Psoas muscle (tissue), 8 donors: ENCODE data around the gene PRSS12. TPM values are rescaled to one million over a fixed set of nuclear protein-coding genes. Genes with fewer than 3 reads are reported as not detected.
A peak's percentile ranks its signal among the peaks of the same experiment; 100 is the strongest.
"Not testable (repeated sequence)": the region's sequence is repeated elsewhere in the genome, so short reads cannot be mapped to it uniquely, and the experiment has no call there.

Source experiments
- ATAC-seq, 4 donors: fragments of 200-7000 bp; cut with Tn5 transposase; one replicate each; pipeline ENCODE4 v1.9.1; 2020; ENCODE audit warnings: moderate library complexity in 3 of 4, mild to moderate bottlenecking in 2 of 4
- DNase-seq, 2 donors: peaks; one replicate each; pipeline ENCODE4 v3.0.0-alpha.2; 2020
- H3K27ac ChIP-seq: fragments of 200-600 bp; one replicate; pipeline ENCODE4 v1.8.0; 2022
- H3K27me3 ChIP-seq, 3 donors: fragments of 200-600 bp in 1 of 3; one replicate each; pipeline versions ENCODE4 v1.6.1 to v1.8.0; 2013 to 2022; ENCODE audit warnings: low read length in 2 of 3, mild to moderate bottlenecking in 2 of 3, moderate library complexity in 1 of 3; ENCODE audit not compliant: insufficient read depth in 3 of 3
- H3K36me3 ChIP-seq, 2 donors: fragments of 200-600 bp in 1 of 2; one replicate each; pipeline versions ENCODE4 v1.6.1 to v1.8.0; 2013 to 2022; ENCODE audit warnings: low read depth in 1 of 2, mild to moderate bottlenecking in 1 of 2, moderate library complexity in 1 of 2; ENCODE audit not compliant: insufficient read depth in 1 of 2
- H3K4me1 ChIP-seq: fragments of 200-600 bp; one replicate; pipeline ENCODE4 v1.8.0; 2022
- H3K4me3 ChIP-seq: fragments of 200-600 bp; one replicate; pipeline ENCODE4 v1.8.0; 2022; ENCODE audit warnings: mild to moderate bottlenecking
- H3K9me3 ChIP-seq: fragments of 200-600 bp; one replicate; pipeline ENCODE4 v1.8.0; 2022
- WGBS, 3 donors: extraction: QIAGEN DNeasy Blood & Tissue Kit; methylation state at CpG; one replicate each; pipeline versions ENCODE4 v1.1.6 to v1.1.7; 2013; 5-methylcytosine and 5-hydroxymethylcytosine counted together
- intact Hi-C, 2 donors: fragments of 100-400 bp; cut with DNase I; formaldehyde crosslinking; loops; one replicate each; pipeline versions ENCODE4 v1.11.0 to v1.14.2; 2022
- polyA plus RNA-seq, 3 donors: library from polyadenylated mRNA; stranded (reverse); fragments of 200-250 nt; gene quantifications; one replicate each; pipeline ENCODE4 v1.2.3, GENCODE V29; 2013
- total RNA-seq, 4 donors: library from RNA; stranded (reverse); fragmentation: NEBNext Ultra II Directional in 2 of 4; extraction: Animal tissue kit (Norgen Biotek cat#: 25700) in 2 of 4; gene quantifications; one replicate each; pipeline versions ENCODE4 v1.2.1 to v1.2.4, GENCODE V29; 2021 to 2023
- TF ChIP-seq, protein P1 (sequence below): fragments of 200-600 bp; IDR thresholded peaks from one replicate; pipeline ENCODE4 v1.8.0; 2022; ENCODE audit warnings: antibody characterized with exemption
- donor health status: healthy with polysubstance abuse.
- donor health status: DM: no; HTN: no; CAD: no; lungs with moderate emphysema.
- donor health status: Bipolar disorder and iron deficiency.
- donor health status: healthy.
- donor health status: DM: yes; HTN: yes; CAD: no.
- donor health status: DM: no; HTN: no; CAD: no.
- donor health status: DM: no; HTN: no; CAD: no.
- donor health status: DM: yes; HTN: yes; CAD: no.

Gene PRSS12
- total and polyA plus RNA-seq, 7 donors: 0.01 to 0.49 (median 0.10) TPM; not detected in 1

DNA sequence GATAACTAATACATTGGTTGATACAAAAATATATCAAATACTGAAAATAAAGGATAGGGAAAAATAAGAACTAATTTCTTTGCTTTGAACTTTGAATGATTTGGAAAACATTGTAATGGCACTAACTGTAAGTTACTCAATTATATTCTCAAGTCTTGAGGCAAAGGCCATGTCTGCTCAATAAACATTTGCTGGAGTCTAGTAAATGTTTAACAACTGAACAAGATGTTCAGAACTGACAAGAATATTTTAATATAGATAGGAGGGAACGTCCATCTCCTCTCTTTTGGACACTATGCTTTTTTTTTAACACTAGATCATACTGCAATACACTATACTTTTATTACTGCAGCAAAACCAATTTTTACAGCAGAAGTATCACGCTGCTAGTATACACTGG, 76.2 kb downstream of the PRSS12 start:
- DNase-seq (no peak), ATAC-seq (no peak)
- Histone ChIP-seq H3K27ac (no peak overlapping the region), H3K4me3 (no peak overlapping the region), H3K27me3 (peaks cover 0 to 6% (median 2%) of the 10 kb centered on the region in 3 donors), H3K9me3 (no peaks in the 10 kb centered on the region), H3K36me3 (peaks cover 5 to 24% of the 10 kb centered on the region in 2 donors), H3K4me1 (peaks cover 17% of the 10 kb centered on the region)
- TF ChIP-seq, protein P1, sequence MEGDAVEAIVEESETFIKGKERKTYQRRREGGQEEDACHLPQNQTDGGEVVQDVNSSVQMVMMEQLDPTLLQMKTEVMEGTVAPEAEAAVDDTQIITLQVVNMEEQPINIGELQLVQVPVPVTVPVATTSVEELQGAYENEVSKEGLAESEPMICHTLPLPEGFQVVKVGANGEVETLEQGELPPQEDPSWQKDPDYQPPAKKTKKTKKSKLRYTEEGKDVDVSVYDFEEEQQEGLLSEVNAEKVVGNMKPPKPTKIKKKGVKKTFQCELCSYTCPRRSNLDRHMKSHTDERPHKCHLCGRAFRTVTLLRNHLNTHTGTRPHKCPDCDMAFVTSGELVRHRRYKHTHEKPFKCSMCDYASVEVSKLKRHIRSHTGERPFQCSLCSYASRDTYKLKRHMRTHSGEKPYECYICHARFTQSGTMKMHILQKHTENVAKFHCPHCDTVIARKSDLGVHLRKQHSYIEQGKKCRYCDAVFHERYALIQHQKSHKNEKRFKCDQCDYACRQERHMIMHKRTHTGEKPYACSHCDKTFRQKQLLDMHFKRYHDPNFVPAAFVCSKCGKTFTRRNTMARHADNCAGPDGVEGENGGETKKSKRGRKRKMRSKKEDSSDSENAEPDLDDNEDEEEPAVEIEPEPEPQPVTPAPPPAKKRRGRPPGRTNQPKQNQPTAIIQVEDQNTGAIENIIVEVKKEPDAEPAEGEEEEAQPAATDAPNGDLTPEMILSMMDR: no peak
- 62 to 96% (median 85%) methylated on average over 2 of the region's 2 CpGs for WGBS, 3 donors
- intact Hi-C loops: no loop called here

DNA sequence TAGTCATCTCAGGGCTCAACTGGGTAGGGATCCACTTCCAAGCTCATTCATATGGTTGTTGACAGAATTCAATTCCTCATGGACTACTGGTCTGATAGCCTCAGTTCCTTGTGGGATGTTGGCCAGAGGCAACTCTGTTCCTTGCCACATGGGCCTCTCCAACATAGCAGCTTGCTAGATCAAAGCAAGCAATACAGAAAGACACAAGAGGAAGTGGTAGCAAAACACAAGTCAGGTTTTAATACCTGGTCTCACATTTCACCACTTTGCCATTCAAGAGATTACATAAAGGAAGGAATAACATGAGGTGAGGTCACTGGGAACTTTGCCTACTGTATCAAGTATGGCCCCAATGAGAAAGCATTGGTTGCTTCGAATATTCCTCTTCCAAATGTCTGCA, 79.2 kb downstream of the PRSS12 start:
- H3K27me3 ChIP-seq: peaks cover 0 to 6% (median 2%) of the 10 kb centered on the region in 3 donors
- no peak for ATAC-seq
- intact Hi-C loops: no loop called here
- no peaks in the 10 kb centered on the region for H3K4me1 ChIP-seq
- TF ChIP-seq, protein P1: no peak
- no peaks in the 10 kb centered on the region for H3K9me3 ChIP-seq
- H3K27ac ChIP-seq: no peak overlapping the region
- H3K36me3 ChIP-seq: no peaks in the 10 kb centered on the region
- DNase-seq: no peak
- H3K4me3 ChIP-seq: no peak overlapping the region
- WGBS, 3 donors: 88 to 93% (median 91%) methylated on average over 1 of the region's 1 CpG

DNA sequence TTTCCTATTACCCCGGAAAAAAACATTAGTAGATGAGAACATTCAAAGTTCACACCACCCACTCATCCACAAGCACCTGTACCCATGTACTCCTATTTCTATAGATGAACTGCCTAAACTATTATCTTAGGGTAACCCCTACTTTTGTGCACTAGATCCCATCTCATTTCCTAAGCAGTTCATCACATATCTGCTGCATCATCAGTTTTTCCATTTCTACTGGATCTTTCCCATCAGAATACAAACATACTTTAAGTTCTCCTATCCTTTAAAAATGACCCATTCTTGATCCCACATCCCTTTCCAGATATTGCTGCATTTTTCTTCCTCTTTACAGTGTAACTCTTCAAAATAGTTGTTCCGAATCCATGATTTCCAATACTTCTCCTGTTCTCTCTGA, 81.0 kb downstream of the PRSS12 start:
- no peaks in the 10 kb centered on the region for H3K36me3 ChIP-seq
- no peak overlapping the region for H3K27ac ChIP-seq
- intact Hi-C loops: no loop called here
- no peaks in the 10 kb centered on the region for H3K4me1 ChIP-seq
- ATAC-seq (no peak), DNase-seq (no peak)
- 82 to 91% (median 87%) methylated on average over 2 of the region's 2 CpGs for WGBS, 3 donors
- peaks cover 0 to 6% (median 2%) of the 10 kb centered on the region in 3 donors for H3K27me3 ChIP-seq
- TF ChIP-seq, protein P1: no peak
- H3K9me3 ChIP-seq: no peaks in the 10 kb centered on the region
- no peak overlapping the region for H3K4me3 ChIP-seq

DNA sequence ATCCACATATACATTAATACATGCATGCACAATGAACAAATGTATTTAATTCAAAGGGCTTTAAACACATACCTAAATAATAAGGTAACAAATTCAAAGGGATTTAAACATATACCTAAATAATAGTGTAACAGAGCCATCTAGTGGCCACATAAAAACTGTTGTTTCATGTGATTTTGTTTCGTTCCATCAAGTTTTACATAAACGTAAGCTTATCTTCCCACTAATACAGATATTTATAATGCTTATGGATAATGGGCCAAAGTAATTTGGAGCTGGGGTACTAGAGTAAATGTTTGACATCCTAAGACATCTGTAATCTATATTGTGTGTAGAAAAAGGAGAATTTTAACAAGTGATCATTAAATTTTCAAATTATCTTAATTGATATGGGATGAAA, 82.3 kb downstream of the PRSS12 start:
- H3K36me3 ChIP-seq: no peaks in the 10 kb centered on the region
- no peak for DNase-seq
- intact Hi-C loops: no loop called here
- no peaks in the 10 kb centered on the region for H3K4me1 ChIP-seq
- TF ChIP-seq, protein P1: peak; percentile 51
- 4 to 12% (median 7%) methylated on average over 2 of the region's 2 CpGs for WGBS, 3 donors
- ATAC-seq: no peak
- H3K4me3 ChIP-seq: no peak overlapping the region
- H3K9me3 ChIP-seq: no peaks in the 10 kb centered on the region
- peaks cover 0 to 12% (median 2%) of the 10 kb centered on the region in 3 donors for H3K27me3 ChIP-seq
- no peak overlapping the region for H3K27ac ChIP-seq

DNA sequence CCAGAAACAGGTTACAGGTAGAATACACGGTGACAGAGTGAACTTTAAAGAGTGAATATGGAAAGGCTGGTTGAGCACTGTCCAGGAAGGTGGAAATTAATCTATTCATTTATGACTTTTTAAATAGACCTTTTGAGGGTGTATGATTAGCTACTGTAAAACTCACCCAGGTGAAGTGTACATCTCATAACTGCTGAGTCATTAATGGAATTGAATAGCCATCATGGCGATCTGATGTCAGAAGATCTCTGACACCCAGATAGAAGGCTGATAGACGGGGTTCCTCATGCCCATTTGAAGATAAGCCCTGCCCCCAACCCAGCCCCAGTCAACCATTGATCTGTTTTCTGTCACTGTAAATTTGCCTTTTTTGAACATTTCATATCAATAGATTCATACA, 84.0 kb downstream of the PRSS12 start:
- TF ChIP-seq, protein P1: no peak
- Histone ChIP-seq H3K36me3 (no peaks in the 10 kb centered on the region), H3K27ac (no peak overlapping the region), H3K4me1 (no peaks in the 10 kb centered on the region), H3K9me3 (no peaks in the 10 kb centered on the region), H3K4me3 (no peak overlapping the region), H3K27me3 (peaks cover 2 to 29% (median 3%) of the 10 kb centered on the region in 3 donors)
- intact Hi-C loops: no loop called here
- ATAC-seq: no peak
- WGBS, 3 donors: 73 to 85% (median 84%) methylated on average over 3 of the region's 3 CpGs
- no peak for DNase-seq

DNA sequence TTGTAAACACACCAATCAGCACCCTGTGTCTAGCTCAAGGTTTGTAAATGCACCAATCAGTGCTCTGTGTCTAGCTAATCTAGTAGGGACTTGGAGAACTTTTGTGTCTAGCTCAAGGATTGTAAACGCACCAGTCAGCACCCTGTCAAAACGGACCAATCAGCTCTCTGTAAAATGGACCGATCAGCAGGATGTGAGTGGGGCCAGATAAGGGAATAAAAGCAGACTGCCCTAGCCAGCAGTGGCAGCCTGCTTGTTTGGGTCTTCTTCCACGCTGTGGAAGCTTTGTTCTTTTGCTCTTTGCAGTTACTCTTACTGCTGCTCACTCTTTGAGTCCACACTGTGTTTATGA, 86.7 kb downstream of the PRSS12 start:
- DNase-seq, H3K4me3 ChIP-seq, H3K4me1 ChIP-seq, H3K27ac ChIP-seq, ATAC-seq, intact Hi-C loops, H3K36me3 ChIP-seq, H3K9me3 ChIP-seq: not testable (repeated sequence)
- H3K27me3 ChIP-seq: peaks cover 0 to 35% (median 3%) of the 10 kb centered on the region in 3 donors
- WGBS, 3 donors: 86 to 98% (median 91%) methylated on average over 4 of the region's 4 CpGs
